Astrocyte of the spinal cord (primary cell): ENCODE measurements around the gene TXNIP.

Experiments used
- DNase-seq: peaks from one replicate; pipeline ENCODE4 v3.0.0; 2011; ENCODE audit warnings: low read depth, low spot score
- H3K4me3 ChIP-seq: 2 replicates; pipeline ENCODE4 v1.5.1; 2011; ENCODE audit warnings: low read depth, mild to moderate bottlenecking, low read length, moderate library complexity
- CTCF ChIP-seq: IDR thresholded peaks from 2 replicates; pipeline ENCODE4 v1.5.1; 2012; ENCODE audit warnings: low read depth, mild to moderate bottlenecking, low read length, inconsistent platforms
- in situ Hi-C: cut with HindIII; loops from 2 replicates; pipeline ENCODE4 v1.10.0; 2017; ENCODE audit warnings: low sequenced_read_pairs

The TXNIP gene

GRCh38 chr1:145978854-145979745 lies 17.3 kb downstream of the TXNIP start:
- TF ChIP-seq CTCF: peak; percentile 28
- peak overlapping the region; percentile 9 for H3K4me3 ChIP-seq
- peak; percentile 100 for DNase-seq
- in situ Hi-C loops: no loop called here

- in situ Hi-C loops: no loop called here
- no peak for TF ChIP-seq CTCF
- no peak for DNase-seq
- no peak overlapping the region for H3K4me3 ChIP-seq
These were observed 17.9 kb downstream of the TXNIP start for GRCh38 chr1:145978471-145978853.

- DNase-seq: peak; percentile 81
- in situ Hi-C loops: no loop called here
- peak; percentile 86 for TF ChIP-seq CTCF
- no peak overlapping the region for H3K4me3 ChIP-seq
These were observed 18.6 kb downstream of the TXNIP start for GRCh38 chr1:145977486-145978470.

- no peak for TF ChIP-seq CTCF
- in situ Hi-C loops: no loop called here
- no peak for DNase-seq
- H3K4me3 ChIP-seq: no peak overlapping the region
These were observed 19.4 kb downstream of the TXNIP start for GRCh38 chr1:145977016-145977415.

GRCh38 chr1:145975216-145975615 lies 21.2 kb downstream of the TXNIP start:
- no peak for TF ChIP-seq CTCF
- no peak overlapping the region for H3K4me3 ChIP-seq
- in situ Hi-C loops: no loop called here
- DNase-seq: no peak

- DNase-seq: no peak
- in situ Hi-C loops: no loop called here
- no peak for TF ChIP-seq CTCF
- H3K4me3 ChIP-seq: no peak overlapping the region
These were observed 21.7 kb downstream of the TXNIP start for GRCh38 chr1:145974721-145975120.
